ENCODE results near the gene COLEC11.
A peak's percentile ranks its signal among the peaks of the same experiment; 100 is the strongest.

The COLEC11 gene

DNA sequence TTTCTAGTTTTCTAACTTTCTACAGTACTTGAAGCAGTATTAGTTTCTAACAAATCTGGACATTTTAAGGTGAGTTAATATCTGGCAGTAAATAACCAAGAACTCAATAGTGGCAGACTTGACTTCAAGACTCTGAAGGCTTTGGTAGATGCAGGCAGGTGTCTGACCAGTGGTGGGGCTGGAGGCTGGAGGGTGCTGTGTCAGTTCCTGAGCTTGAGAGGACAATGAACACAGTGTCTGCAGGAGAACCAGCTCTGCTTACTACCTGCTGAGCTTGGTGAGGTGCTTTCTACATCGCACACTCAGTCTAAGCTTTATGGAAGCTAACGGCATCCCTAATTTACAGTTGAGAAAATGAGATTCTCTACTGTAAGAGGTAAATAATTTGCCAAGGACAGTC, 84.3 kb downstream of the COLEC11 start:
- DNase-seq = no peak

- DNase-seq = no peak
Measured at GRCh38 chr2:3679616-3680393, 84.9 kb downstream of the COLEC11 start.

- no peak for DNase-seq
Measured at GRCh38 chr2:3680548-3681345, 85.8 kb downstream of the COLEC11 start.

GRCh38 chr2:3681625-3682024, 86.7 kb downstream of the COLEC11 start:
- no peak for DNase-seq

- DNase-seq = no peak
Measured at GRCh38 chr2:3682811-3683210, 87.9 kb downstream of the COLEC11 start.

DNA sequence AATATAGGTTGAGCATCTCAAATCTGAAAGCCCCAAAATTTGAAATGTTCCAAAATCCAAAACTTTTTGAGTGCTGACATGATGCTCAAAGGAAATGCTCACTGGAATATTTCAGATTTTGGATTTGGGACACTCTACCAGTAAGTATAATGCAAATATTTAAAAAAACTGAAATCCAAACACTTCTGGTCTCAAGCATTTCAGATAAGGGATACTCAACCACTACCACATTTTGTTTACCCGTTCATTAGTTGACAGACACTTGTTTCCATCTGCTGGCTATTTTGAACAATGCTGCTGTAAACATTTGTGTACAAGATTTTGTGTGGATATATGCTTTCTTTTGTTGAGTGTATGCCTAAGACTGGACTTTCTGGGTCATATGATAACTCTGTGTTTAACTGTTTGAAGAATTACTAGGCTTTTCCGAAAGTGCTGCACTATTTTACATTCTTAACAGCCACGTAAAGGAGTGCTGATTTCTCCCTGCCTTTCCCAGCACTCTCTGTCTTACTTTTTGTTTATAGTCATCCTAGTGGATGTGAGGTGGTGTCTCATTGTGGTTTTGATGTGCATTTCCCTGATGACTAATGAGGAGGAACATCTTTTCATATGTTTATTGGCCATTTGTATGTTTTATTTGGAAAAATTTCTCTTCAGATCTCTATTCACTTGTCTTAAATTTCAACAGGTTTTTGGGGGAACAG, 89.0 kb downstream of the COLEC11 start:
- DNase-seq = no peak

GRCh38 chr2:3689998-3690748, 95.3 kb downstream of the COLEC11 start:
- no peak for DNase-seq

GRCh38 chr2:3692375-3692774, 97.5 kb downstream of the COLEC11 start:
- peak; percentile 7 for DNase-seq
